ENCODE measurements around the gene TM6SF1.
"Not testable (repeated sequence)": the region's sequence is repeated elsewhere in the genome, so short reads cannot be mapped to it uniquely, and the experiment has no call there.

The TM6SF1 gene

DNA sequence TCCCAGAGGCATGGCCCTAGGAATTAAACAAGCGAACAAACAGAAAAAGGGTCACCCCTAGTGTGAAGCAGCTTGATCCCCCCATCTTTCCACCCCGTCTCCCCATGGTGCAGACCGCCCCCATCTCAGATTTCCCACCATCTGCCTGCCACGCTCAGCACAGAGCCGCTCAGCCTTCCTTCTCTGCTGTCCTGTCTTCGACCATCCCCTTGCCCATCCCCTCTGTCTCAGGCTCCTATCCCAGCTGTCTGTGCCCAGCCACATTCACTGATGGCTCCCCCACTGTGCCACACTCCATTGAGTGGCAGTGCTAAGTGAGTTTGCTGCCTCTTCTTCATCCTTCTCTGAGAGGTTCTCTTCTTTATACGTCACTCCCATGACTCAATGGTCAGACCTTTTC lies 28.7 kb upstream of the TM6SF1 start:
- DNase-seq (ENCODE audit: low read depth), result no peak
- H3K4me3 ChIP-seq (ENCODE audit: low read length), result no peak overlapping the region
- TF ChIP-seq, protein P1, sequence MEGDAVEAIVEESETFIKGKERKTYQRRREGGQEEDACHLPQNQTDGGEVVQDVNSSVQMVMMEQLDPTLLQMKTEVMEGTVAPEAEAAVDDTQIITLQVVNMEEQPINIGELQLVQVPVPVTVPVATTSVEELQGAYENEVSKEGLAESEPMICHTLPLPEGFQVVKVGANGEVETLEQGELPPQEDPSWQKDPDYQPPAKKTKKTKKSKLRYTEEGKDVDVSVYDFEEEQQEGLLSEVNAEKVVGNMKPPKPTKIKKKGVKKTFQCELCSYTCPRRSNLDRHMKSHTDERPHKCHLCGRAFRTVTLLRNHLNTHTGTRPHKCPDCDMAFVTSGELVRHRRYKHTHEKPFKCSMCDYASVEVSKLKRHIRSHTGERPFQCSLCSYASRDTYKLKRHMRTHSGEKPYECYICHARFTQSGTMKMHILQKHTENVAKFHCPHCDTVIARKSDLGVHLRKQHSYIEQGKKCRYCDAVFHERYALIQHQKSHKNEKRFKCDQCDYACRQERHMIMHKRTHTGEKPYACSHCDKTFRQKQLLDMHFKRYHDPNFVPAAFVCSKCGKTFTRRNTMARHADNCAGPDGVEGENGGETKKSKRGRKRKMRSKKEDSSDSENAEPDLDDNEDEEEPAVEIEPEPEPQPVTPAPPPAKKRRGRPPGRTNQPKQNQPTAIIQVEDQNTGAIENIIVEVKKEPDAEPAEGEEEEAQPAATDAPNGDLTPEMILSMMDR (conservative IDR thresholded peaks at IDR 0.05; ENCODE audit: low read depth, low read length), result no peak

DNA sequence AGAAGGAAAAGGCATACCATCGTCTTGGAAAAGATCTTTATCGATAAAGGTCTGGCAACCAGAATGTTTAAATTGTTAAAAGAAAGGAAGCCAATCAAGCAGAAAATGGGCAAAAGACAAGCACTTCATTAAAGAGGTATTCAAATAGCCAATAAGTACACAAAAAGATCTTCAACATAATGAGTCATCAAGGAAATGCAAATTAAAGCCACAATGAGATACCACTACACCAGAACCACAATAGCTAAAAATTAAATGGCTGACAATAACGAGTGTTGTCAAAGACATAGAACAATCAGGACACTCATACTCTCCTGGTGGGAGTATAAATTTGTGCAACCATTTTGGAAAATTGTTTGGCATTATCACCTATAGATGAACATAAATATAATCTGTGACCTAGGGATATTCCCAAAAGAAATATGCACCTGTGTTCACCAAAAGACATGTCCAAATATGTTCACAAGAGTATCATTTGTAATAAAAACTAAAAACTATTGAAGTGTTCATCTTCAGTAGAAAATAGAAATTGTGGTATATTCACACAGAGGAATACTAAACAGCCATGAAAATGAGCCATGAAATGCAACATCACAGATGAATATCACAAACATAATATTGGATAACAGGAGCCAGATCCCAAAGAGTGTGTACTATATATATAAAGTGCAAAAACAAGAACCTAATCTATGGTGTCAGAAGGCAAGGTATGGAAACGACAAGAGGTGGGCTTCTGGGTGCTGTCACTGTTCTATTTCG lies 26.0 kb upstream of the TM6SF1 start:
- no peak for DNase-seq (ENCODE audit: low read depth)
- TF ChIP-seq, protein P1 (conservative IDR thresholded peaks at IDR 0.05; ENCODE audit: low read depth, low read length), result no peak
- no peak overlapping the region for H3K4me3 ChIP-seq (ENCODE audit: low read length)

GRCh38 chr15:83082730-83083386 lies 24.6 kb upstream of the TM6SF1 start:
- TF ChIP-seq, protein P1 (conservative IDR thresholded peaks at IDR 0.05; ENCODE audit: low read depth, low read length), result no peak
- DNase-seq (ENCODE audit: low read depth), result no peak

DNA sequence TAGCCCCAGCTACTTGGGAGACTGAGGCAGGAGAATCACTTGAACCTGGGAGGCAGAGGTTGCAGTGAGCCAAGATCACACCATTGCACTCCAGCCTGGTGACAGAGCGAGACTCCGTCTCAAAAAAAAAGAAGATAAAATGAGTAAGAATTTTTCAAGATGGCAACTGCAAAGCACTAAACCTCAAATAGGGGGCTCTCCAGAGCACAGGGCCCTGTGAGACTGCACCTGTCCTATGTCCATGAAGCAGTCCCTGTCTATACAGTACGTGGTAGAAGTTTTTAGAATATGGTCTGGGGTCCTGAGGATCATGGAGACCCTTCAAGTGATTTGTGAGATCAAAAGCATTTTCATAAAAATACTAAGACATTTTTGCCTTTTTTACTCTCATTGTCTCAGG lies 22.0 kb upstream of the TM6SF1 start:
- not testable (repeated sequence) for H3K4me3 ChIP-seq (ENCODE audit: low read length); DNase-seq (ENCODE audit: low read depth)
- TF ChIP-seq, protein P1 (conservative IDR thresholded peaks at IDR 0.05; ENCODE audit: low read depth, low read length), result peak; percentile 11

More at GRCh38 chr15:83082730-83083386, 24.6 kb upstream of the TM6SF1 start:
- no peak overlapping the region for H3K4me3 ChIP-seq (ENCODE audit: low read length)

GRCh38 chr15:83085864-83086552 lies 21.4 kb upstream of the TM6SF1 start:
- DNase-seq (ENCODE audit: low read depth); H3K4me3 ChIP-seq (ENCODE audit: low read length): not testable (repeated sequence)

DNA sequence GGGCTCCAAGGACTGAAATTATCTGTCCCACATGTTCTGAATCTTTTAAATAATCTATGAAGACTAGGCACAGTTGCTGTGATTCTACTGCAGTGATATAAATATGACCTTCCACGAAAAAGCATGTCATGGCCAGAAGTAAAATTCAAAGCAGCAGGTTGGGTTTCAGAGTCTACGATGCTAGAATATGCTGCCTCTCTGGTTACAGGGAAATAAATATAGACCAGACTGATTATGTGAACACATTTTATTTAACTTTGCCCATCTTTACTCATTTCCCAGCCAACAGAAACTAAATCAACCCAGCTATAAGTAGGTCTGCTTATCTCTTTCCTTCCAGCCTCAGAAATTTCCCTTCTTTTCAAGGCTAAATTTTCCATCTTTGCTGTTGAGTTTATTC lies 19.9 kb upstream of the TM6SF1 start:
- no peak overlapping the region for H3K4me3 ChIP-seq (ENCODE audit: low read length)
- DNase-seq (ENCODE audit: low read depth), result no peak
- TF ChIP-seq, protein P1 (conservative IDR thresholded peaks at IDR 0.05; ENCODE audit: low read depth, low read length), result no peak

DNA sequence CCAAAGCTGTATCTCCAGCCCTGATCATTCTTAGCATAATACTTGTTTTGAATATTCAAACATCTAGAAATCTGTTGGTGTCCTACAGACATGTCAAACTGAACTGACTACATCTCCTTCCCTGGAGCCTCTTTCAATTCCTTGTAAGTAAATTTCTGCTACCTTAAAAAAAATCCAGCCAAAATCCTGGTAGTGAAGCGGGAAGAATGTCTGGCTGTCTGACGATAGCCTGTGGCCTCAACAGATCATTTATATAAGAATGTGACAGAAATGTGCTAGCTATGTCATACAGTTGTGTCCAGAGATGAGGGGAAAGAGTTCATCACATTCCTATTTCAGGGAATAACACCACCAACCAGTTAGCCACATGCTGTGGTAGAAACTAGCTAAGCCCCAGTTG lies 18.6 kb upstream of the TM6SF1 start:
- TF ChIP-seq, protein P1 (conservative IDR thresholded peaks at IDR 0.05; ENCODE audit: low read depth, low read length), result no peak
- no peak overlapping the region for H3K4me3 ChIP-seq (ENCODE audit: low read length)
- DNase-seq (ENCODE audit: low read depth), result no peak

Data from retinal pigment epithelial cell (primary cell).